Measurements from ENCODE around the gene S100A7A.

DNA sequence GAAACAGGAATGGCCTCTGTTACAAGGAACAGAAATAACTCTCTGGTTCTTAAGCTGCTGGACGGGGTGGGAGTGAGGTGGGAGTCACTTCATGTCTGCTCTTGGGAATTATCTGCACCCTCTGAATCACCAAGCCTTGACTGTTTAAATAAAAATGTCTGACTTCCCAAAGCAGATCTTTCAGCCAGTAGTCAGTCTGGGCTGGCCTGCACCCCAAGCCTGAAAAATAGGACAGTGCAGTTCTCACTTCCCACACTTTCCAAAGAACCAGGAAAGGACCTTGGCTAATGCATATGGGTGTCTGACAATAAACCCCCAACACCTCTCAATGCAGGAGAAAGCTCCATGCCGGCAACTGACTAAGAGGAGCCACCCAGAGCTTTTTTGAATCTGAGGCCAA lies 43.3 kb downstream of the S100A7A start:
- no peak for TF ChIP-seq EZH2 (IDR thresholded peaks at IDR 0.05; ENCODE audit: borderline replicate concordance, insufficient read depth, low read depth, low read length, poor library complexity, severe bottlenecking)
- TF ChIP-seq, protein P1, sequence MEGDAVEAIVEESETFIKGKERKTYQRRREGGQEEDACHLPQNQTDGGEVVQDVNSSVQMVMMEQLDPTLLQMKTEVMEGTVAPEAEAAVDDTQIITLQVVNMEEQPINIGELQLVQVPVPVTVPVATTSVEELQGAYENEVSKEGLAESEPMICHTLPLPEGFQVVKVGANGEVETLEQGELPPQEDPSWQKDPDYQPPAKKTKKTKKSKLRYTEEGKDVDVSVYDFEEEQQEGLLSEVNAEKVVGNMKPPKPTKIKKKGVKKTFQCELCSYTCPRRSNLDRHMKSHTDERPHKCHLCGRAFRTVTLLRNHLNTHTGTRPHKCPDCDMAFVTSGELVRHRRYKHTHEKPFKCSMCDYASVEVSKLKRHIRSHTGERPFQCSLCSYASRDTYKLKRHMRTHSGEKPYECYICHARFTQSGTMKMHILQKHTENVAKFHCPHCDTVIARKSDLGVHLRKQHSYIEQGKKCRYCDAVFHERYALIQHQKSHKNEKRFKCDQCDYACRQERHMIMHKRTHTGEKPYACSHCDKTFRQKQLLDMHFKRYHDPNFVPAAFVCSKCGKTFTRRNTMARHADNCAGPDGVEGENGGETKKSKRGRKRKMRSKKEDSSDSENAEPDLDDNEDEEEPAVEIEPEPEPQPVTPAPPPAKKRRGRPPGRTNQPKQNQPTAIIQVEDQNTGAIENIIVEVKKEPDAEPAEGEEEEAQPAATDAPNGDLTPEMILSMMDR (IDR thresholded peaks at IDR 0.05) = no peak

Data from B cell (primary cell).